ENCODE measurements around the gene SNX9.
A peak's percentile ranks its signal among the peaks of the same experiment; 100 is the strongest.
"Not testable (repeated sequence)": the region's sequence is repeated elsewhere in the genome, so short reads cannot be mapped to it uniquely, and the experiment has no call there.

The SNX9 gene

GRCh38 chr6:157937916-157938315 is 114.9 kb downstream of the SNX9 start:
- H3K4me3 ChIP-seq (ENCODE audit: low read length): no peak overlapping the region
- no peak for DNase-seq (ENCODE audit: low read depth)
- no peak for TF ChIP-seq CTCF (IDR thresholded peaks at IDR 0.05; ENCODE audit: insufficient read depth, low read depth, low read length, missing control alignments)

- peak; percentile 78 for DNase-seq (ENCODE audit: low read depth)
Observed at GRCh38 chr6:157940375-157941036, 117.5 kb downstream of the SNX9 start.

DNA sequence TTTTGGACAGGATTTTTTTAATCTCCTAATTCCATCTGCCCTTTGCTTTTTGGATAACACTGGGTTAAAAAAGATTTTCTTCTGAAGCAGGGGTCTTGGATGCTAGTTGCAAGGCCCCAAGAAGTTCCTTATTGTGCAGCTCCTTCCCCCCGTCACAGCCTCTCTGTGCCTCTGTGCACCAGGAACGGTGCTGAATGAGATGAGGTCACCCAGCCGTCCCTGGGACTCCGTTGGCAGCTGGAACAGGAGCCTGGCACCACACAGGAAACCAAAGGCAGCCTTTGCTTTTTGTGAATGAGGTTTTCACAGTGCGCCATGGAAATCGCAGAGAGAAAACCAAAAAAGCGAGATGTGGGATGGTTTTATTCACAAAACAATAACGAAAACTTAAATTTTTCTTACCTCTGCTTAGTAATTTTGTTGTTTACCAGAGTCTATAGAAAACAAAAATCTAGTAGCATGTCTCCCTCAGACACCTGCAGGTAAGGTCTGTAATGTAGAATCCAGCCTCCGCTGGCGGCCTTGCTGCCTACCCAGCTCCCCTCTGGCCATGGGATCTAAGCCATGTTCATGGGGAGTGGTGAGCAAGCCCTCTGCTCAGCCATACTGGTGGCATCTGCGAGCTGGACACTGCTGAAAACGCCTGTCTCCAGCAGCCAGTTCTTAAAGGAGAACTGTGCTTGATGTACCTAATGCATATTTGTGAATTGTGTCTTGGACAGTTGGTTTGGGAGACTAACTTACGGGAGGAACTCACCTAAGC is 118.2 kb downstream of the SNX9 start:
- no peak overlapping the region for H3K4me3 ChIP-seq (ENCODE audit: low read length)
- no peak for DNase-seq (ENCODE audit: low read depth)
- no peak for TF ChIP-seq CTCF (IDR thresholded peaks at IDR 0.05; ENCODE audit: insufficient read depth, low read depth, low read length, missing control alignments)

More at GRCh38 chr6:157940375-157941036, 117.5 kb downstream of the SNX9 start:
- H3K4me3 ChIP-seq (ENCODE audit: low read length): not testable (repeated sequence)

DNA sequence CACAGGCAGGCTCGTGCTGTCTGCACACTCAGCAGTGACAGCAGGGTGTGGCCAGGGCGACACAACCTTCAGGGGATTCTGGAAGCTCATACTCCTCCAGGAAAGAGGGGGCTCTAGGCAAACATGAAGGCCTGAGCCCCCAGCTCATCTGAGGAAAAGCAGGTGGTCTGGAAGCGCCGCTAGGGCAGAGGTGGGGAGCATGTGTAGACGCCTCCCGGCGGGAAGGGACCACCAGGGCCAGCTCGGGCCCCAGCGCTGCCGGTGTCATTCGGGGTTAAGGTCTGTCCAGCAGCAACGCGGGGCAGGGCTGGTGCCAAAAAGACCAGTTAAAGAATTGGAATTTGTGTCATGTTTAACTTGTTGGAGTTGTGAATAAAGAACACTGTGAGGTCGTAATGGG is 119.3 kb downstream of the SNX9 start:
- no peak for DNase-seq (ENCODE audit: low read depth)
- H3K4me3 ChIP-seq (ENCODE audit: low read length): no peak overlapping the region
- no peak for TF ChIP-seq CTCF (IDR thresholded peaks at IDR 0.05; ENCODE audit: insufficient read depth, low read depth, low read length, missing control alignments)

DNA sequence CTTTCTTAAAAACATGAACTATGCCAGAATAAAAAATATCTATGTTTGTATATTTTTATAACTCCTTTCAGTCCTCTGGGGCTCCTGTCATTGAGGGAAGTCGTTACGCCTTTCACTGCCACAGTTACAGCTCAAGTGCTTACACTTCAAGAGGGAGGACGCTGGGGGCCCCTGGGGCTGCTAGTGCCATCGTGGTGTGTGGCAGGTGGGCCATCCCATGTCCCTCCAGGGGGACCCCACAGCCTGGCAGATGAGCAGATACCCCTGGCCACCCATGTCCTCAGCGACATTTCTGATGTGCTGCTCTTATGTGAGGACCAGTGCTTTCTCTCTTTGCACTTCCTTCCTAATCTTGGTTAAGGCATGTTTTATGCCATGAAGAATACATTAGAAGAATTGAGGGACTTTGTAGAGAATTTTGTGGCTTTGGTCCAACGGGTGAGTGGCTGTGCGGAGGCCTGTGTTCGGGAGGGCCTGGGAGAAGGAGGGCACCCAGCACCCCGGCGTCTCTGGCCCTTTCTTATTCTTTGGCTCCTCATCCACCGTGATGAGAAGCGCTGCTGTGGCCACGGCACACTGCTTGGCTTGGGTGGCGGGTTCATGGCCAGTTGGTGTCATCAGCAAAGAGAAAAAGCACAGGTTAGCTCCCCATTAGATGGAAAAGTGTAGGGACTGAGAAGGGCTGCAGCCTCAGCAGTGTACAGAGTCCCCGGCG is 120.4 kb downstream of the SNX9 start:
- no peak overlapping the region for H3K4me3 ChIP-seq (ENCODE audit: low read length)
- DNase-seq (ENCODE audit: low read depth): no peak
- TF ChIP-seq CTCF (IDR thresholded peaks at IDR 0.05; ENCODE audit: insufficient read depth, low read depth, low read length, missing control alignments): no peak

DNA sequence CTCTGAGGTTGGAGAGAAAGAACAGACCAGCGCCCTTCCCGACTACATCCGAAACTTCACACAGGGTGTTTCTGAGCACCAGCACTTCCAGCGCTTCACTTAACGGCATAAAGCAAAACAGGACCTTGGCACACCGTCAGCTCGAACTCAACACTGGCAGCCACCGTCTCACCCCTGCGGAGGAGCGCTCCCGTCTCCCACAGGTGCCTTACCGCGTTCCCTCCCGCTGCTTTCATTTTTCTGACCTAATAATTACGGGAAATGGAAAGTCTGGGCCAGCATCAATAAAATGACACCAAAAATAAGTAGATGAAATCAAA is 120.9 kb downstream of the SNX9 start:
- TF ChIP-seq CTCF (IDR thresholded peaks at IDR 0.05; ENCODE audit: insufficient read depth, low read depth, low read length, missing control alignments): no peak
- no peak for DNase-seq (ENCODE audit: low read depth)
- no peak overlapping the region for H3K4me3 ChIP-seq (ENCODE audit: low read length)
